ENCODE measurements around the gene SOD2.
"Not testable (repeated sequence)": the region's sequence is repeated elsewhere in the genome, so short reads cannot be mapped to it uniquely, and the experiment has no call there.

The SOD2 gene

GRCh38 chr6:159693128-159693893, at the start of gene SOD2:
TSS of gene SOD2 (minus strand) at chr6:159693241. CDS start at chr6:159693167, 74 bp downstream.
- DNase-seq = peak; percentile 86

- no peak for DNase-seq
These were observed 49.1 kb upstream of the SOD2 start for GRCh38 chr6:159742165-159742564.

GRCh38 chr6:159739341-159739740, 46.3 kb upstream of the SOD2 start:
- DNase-seq = no peak

- DNase-seq = no peak
These were observed 43.9 kb upstream of the SOD2 start for GRCh38 chr6:159736908-159737307.

- not testable (repeated sequence) for DNase-seq
These were observed 40.4 kb upstream of the SOD2 start for GRCh38 chr6:159733395-159733794.

GRCh38 chr6:159732550-159732949, 39.5 kb upstream of the SOD2 start:
- DNase-seq = not testable (repeated sequence)

GRCh38 chr6:159730332-159730676, 37.3 kb upstream of the SOD2 start:
- no peak for DNase-seq

- DNase-seq = no peak
These were observed 36.7 kb upstream of the SOD2 start for GRCh38 chr6:159729598-159730331.

- no peak for DNase-seq
These were observed 35.5 kb upstream of the SOD2 start for GRCh38 chr6:159728531-159728964.

- DNase-seq = no peak
These were observed 34.8 kb upstream of the SOD2 start for GRCh38 chr6:159727717-159728445.

GRCh38 chr6:159726918-159727716, 34.1 kb upstream of the SOD2 start, which contains the start of gene WTAP:
TSS of gene WTAP (plus strand) at chr6:159727506. CDS start at chr6:159736266, 8,760 bp downstream.
- peak; percentile 98 for DNase-seq

GRCh38 chr6:159726255-159726917, 33.3 kb upstream of the SOD2 start:
- no peak for DNase-seq

- not testable (repeated sequence) for DNase-seq
These were observed 32.2 kb upstream of the SOD2 start for GRCh38 chr6:159725208-159725607.

GRCh38 chr6:159724778-159725177, 31.7 kb upstream of the SOD2 start:
- DNase-seq = no peak

GRCh38 chr6:159723259-159723658, 30.2 kb upstream of the SOD2 start:
- DNase-seq = no peak

GRCh38 chr6:159722655-159723054, 29.6 kb upstream of the SOD2 start:
- DNase-seq = no peak

- DNase-seq = not testable (repeated sequence)
These were observed 28.9 kb upstream of the SOD2 start for GRCh38 chr6:159721981-159722380.

GRCh38 chr6:159720708-159721107, 27.7 kb upstream of the SOD2 start:
- peak; percentile 66 for DNase-seq

GRCh38 chr6:159719287-159719686, 26.2 kb upstream of the SOD2 start:
- DNase-seq = no peak

- DNase-seq = no peak
These were observed 25.6 kb upstream of the SOD2 start for GRCh38 chr6:159718634-159719033.

GRCh38 chr6:159716247-159717096, 23.4 kb upstream of the SOD2 start:
- no peak for DNase-seq
